Measurements from ENCODE around the gene REL. TPM values are rescaled to one million over a fixed set of nuclear protein-coding genes. Genes with fewer than 3 reads are reported as not detected.

The REL gene
- total RNA-seq, 1 experiment from 2014 or later, result 10.2 TPM

GRCh38 chr2:60960706-60961105, 79.3 kb downstream of the REL start:
- intact Hi-C loops (cut with micrococcal nuclease), result no loop called here
- Histone ChIP-seq H4K20me1 (ENCODE audit: insufficient read depth) (no peaks in the 10 kb centered on the region), H3K79me2 (ENCODE audit: insufficient read depth, low read length) (no peaks in the 10 kb centered on the region), H3K9me2 (ENCODE audit: insufficient read depth) (no peaks in the 10 kb centered on the region), H3K27me3 (ENCODE audit: insufficient read depth, low read length) (no peaks in the 10 kb centered on the region), H3K4me3 (replicated peaks in 1 of 2; ENCODE audit: low read depth in 1 of 2, low read length in 2 of 2) (no peak overlapping the region), H3K9me3 (ENCODE audit: control insufficient read depth in 1 of 2, insufficient read depth in 1 of 2, low read depth in 1 of 2, low read length in 2 of 2) (no peaks in the 10 kb centered on the region), H3K4me2 (ENCODE audit: low read length) (no peak overlapping the region), H3K4me1 (ENCODE audit: control insufficient read depth in 1 of 2, insufficient read depth in 2 of 2, low read length in 2 of 2) (peaks cover 0 to 3% of the 10 kb centered on the region in 2 experiments; a peak in 1 of 4 replicates), H3K27ac (ENCODE audit: low read depth, low read length) (no peak overlapping the region), H2AFZ (ENCODE audit: low read depth, low read length, poor library complexity, severe bottlenecking) (no peak overlapping the region), H3K9ac (ENCODE audit: low read length) (no peak overlapping the region), H3K36me3 (ENCODE audit: control insufficient read depth in 1 of 2, insufficient read depth in 2 of 2, low read length in 2 of 2) (no peaks in the 10 kb centered on the region)
- no peak for TF ChIP-seq ZBTB33 (IDR thresholded peaks at IDR 0.05; ENCODE audit: extremely low read depth, insufficient replicate concordance, low read length)
- no peak for TF ChIP-seq TCF7L2 (IDR thresholded peaks at IDR 0.05; ENCODE audit: borderline replicate concordance, extremely low read depth, insufficient read depth, insufficient read length)
- no peak for TF ChIP-seq FOSL1 (IDR thresholded peaks at IDR 0.05; ENCODE audit: low read depth)
- TF ChIP-seq POLR2AphosphoS5 (IDR thresholded peaks at IDR 0.05; ENCODE audit: low read depth, low read length), result no peak
- TF ChIP-seq CEBPB (IDR thresholded peaks at IDR 0.05; ENCODE audit: low read depth), result no peak
- no peak for TF ChIP-seq EGR1 (IDR thresholded peaks at IDR 0.05; ENCODE audit: low read depth)
- no peak for TF ChIP-seq YY1 (IDR thresholded peaks at IDR 0.05; ENCODE audit: extremely low read depth, insufficient replicate concordance, low read depth, low read length)
- TF ChIP-seq SIN3A (IDR thresholded peaks at IDR 0.05; ENCODE audit: low read depth), result no peak
- TF ChIP-seq RAD21 (IDR thresholded peaks at IDR 0.05; ENCODE audit: low read depth), result no peak
- no peak for TF ChIP-seq ELF1 (IDR thresholded peaks at IDR 0.05; ENCODE audit: borderline replicate concordance, low read depth)
- no peak for TF ChIP-seq SP1 (IDR thresholded peaks at IDR 0.05; ENCODE audit: low read depth)
- TF ChIP-seq CTCF (IDR thresholded peaks at IDR 0.05 in 2 of 3, conservative IDR thresholded peaks at IDR 0.05 in 1 of 3; ENCODE audit: borderline replicate concordance in 1 of 3, insufficient read depth in 1 of 3, low read depth in 2 of 3, low read length in 2 of 3), result no peak
- DNase-seq (ENCODE audit: low read depth, low spot score) (no peak), ATAC-seq (no peak)
- no TSS peak for BruUV-seq (replicated peaks)
- ChIA-PET POLR2A (interaction anchor here (0.6 kb wide), 1 partner anchor 88 kb away, joined by 3 read pairs; no protein-coding TSS in a partner anchor), CTCF (no interaction called here), RAD21 (ENCODE audit: low non-redundant PET in 1 of 2, low total read pairs in 2 of 2, uncharacterized antibody in 2 of 2, unreplicated experiment in 2 of 2) (no interaction called here)
